Measurements from ENCODE around the gene AR. TPM values are rescaled to one million over a fixed set of nuclear protein-coding genes. Genes with fewer than 3 reads are reported as not detected.
"Not testable (repeated sequence)": the region's sequence is repeated elsewhere in the genome, so short reads cannot be mapped to it uniquely, and the experiment has no call there.

Gene AR
- total RNA-seq, 1 donor from 2014 or later = 10.4 TPM

DNA sequence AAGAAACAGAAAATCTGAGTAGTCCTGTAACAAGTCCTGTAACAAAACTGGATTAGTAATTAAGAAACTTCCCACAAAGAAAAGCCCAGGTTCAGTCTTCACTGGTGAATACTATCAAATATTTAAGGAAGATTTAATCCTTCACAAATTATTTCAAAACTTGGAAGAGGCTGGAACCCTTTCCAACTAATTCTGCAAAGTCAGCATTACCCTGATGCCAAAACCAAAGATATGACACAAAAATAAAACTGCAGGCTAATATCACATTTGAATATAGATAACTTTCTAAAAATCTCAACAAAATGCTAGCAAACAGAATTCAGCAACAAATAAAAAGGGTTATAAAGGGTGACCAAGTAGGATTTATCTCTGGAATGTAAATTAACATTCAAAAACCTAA lies 80.5 kb downstream of the AR start:
- H3K4me3 Mint-ChIP-seq (ENCODE audit: unreplicated experiment) = no peak overlapping the region
- no peak for DNase-seq (ENCODE audit: extremely low spot score, unreplicated experiment)
- peaks cover 29% of the 10 kb centered on the region for H3K9me3 Mint-ChIP-seq (ENCODE audit: unreplicated experiment)
- H3K36me3 Mint-ChIP-seq (ENCODE audit: unreplicated experiment) = peaks cover 4% of the 10 kb centered on the region
- no peaks in the 10 kb centered on the region for H3K27me3 Mint-ChIP-seq (ENCODE audit: unreplicated experiment)
- H3K4me1 Mint-ChIP-seq (ENCODE audit: unreplicated experiment) = peaks cover 2% of the 10 kb centered on the region
- no peak overlapping the region for H3K27ac Mint-ChIP-seq (ENCODE audit: unreplicated experiment)
- TF ChIP-seq CTCF (IDR thresholded peaks at IDR 0.05) = no peak

- DNase-seq (ENCODE audit: extremely low spot score, unreplicated experiment) = no peak
- Mint-ChIP-seq H3K9me3 (ENCODE audit: unreplicated experiment) (peaks cover 13% of the 10 kb centered on the region), H3K4me1 (ENCODE audit: unreplicated experiment) (peaks cover 6% of the 10 kb centered on the region), H3K4me3 (ENCODE audit: unreplicated experiment) (no peak overlapping the region), H3K27ac (ENCODE audit: unreplicated experiment) (no peak overlapping the region), H3K36me3 (ENCODE audit: unreplicated experiment) (no peaks in the 10 kb centered on the region), H3K27me3 (ENCODE audit: unreplicated experiment) (no peaks in the 10 kb centered on the region)
- TF ChIP-seq CTCF (IDR thresholded peaks at IDR 0.05) = no peak
Observed at GRCh38 chrX:67635424-67635823, 91.6 kb downstream of the AR start.

DNA sequence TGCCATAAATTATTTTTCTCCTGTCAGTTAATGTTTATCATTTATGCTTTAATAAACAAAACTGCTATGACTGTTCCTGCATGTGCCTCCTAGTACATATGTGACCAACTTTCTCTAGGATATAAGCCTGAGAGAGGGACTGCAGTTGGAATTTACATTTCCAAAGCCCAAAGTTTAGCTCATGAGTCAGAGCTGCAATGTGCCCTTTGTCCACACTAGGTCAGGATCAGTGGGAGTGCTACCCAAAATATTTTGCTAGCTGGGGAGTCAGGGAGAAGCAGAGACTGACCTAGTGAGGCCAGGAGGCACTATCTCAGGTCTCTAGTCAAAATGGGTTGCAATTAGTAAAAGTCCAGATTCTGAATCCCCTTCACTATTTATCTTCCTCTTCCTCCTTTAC lies 92.7 kb downstream of the AR start:
- H3K4me1 Mint-ChIP-seq (ENCODE audit: unreplicated experiment) = peaks cover 6% of the 10 kb centered on the region
- H3K4me3 Mint-ChIP-seq (ENCODE audit: unreplicated experiment) = no peak overlapping the region
- TF ChIP-seq CTCF (IDR thresholded peaks at IDR 0.05) = no peak
- peaks cover 18% of the 10 kb centered on the region for H3K9me3 Mint-ChIP-seq (ENCODE audit: unreplicated experiment)
- no peak overlapping the region for H3K27ac Mint-ChIP-seq (ENCODE audit: unreplicated experiment)
- no peaks in the 10 kb centered on the region for H3K27me3 Mint-ChIP-seq (ENCODE audit: unreplicated experiment)
- H3K36me3 Mint-ChIP-seq (ENCODE audit: unreplicated experiment) = no peaks in the 10 kb centered on the region
- DNase-seq (ENCODE audit: extremely low spot score, unreplicated experiment) = no peak

- H3K27ac Mint-ChIP-seq (ENCODE audit: unreplicated experiment); H3K27me3 Mint-ChIP-seq (ENCODE audit: unreplicated experiment); DNase-seq (ENCODE audit: extremely low spot score, unreplicated experiment); H3K4me1 Mint-ChIP-seq (ENCODE audit: unreplicated experiment); H3K4me3 Mint-ChIP-seq (ENCODE audit: unreplicated experiment); H3K36me3 Mint-ChIP-seq (ENCODE audit: unreplicated experiment): not testable (repeated sequence)
- H3K9me3 Mint-ChIP-seq (ENCODE audit: unreplicated experiment) = peaks cover 18% of the 10 kb centered on the region
Observed at GRCh38 chrX:67637293-67637692, 93.5 kb downstream of the AR start.

GRCh38 chrX:67648361-67648760 lies 104.5 kb downstream of the AR start:
- H3K36me3 Mint-ChIP-seq (ENCODE audit: unreplicated experiment) = peaks cover 4% of the 10 kb centered on the region
- no peak overlapping the region for H3K27ac Mint-ChIP-seq (ENCODE audit: unreplicated experiment)
- no peaks in the 10 kb centered on the region for H3K4me1 Mint-ChIP-seq (ENCODE audit: unreplicated experiment)
- H3K27me3 Mint-ChIP-seq (ENCODE audit: unreplicated experiment) = no peaks in the 10 kb centered on the region
- no peak for DNase-seq (ENCODE audit: extremely low spot score, unreplicated experiment)
- H3K4me3 Mint-ChIP-seq (ENCODE audit: unreplicated experiment) = no peak overlapping the region
- H3K9me3 Mint-ChIP-seq (ENCODE audit: unreplicated experiment) = peaks cover 11% of the 10 kb centered on the region
- no peak for TF ChIP-seq CTCF (IDR thresholded peaks at IDR 0.05)

Measured in osteocyte (in vitro differentiated cells).